ENCODE data around the gene PCSK6.
"Not testable (repeated sequence)": the region's sequence is repeated elsewhere in the genome, so short reads cannot be mapped to it uniquely, and the experiment has no call there.

PCSK6 gene

DNA sequence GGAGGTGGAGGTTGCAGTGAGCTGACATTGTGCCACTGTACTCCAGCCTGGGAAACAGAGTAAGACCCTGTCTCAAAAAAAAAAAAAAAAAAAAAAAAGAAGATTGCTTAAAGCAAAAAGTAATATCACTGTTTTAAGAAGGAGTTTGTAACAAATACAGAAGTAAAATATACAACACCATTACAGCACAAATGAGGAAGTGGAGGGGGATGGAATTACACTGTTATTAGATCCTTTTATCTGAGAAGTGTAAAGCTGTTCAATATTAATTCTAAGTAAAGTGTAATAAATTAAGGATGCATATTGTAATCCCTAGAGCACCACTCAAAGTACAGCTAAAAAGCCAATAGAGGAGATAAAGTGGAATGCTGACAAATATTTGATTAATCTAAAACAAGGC lies 147.5 kb downstream of the PCSK6 start:
- Histone ChIP-seq H3K36me3 (ENCODE audit: control insufficient read depth, insufficient read depth, low read length) (no peaks in the 10 kb centered on the region), H3K4me1 (ENCODE audit: control insufficient read depth, insufficient read depth, low read length) (no peaks in the 10 kb centered on the region), H3K4me3 (ENCODE audit: low read length) (no peak overlapping the region), H3K27me3 (ENCODE audit: control insufficient read depth, insufficient read depth, low read length) (no peaks in the 10 kb centered on the region), H3K9me3 (ENCODE audit: control insufficient read depth, insufficient read depth, low read length) (no peaks in the 10 kb centered on the region), H3K27ac (ENCODE audit: low read length) (no peak overlapping the region)
- no peak for DNase-seq (ENCODE audit: low read depth, low spot score)

DNA sequence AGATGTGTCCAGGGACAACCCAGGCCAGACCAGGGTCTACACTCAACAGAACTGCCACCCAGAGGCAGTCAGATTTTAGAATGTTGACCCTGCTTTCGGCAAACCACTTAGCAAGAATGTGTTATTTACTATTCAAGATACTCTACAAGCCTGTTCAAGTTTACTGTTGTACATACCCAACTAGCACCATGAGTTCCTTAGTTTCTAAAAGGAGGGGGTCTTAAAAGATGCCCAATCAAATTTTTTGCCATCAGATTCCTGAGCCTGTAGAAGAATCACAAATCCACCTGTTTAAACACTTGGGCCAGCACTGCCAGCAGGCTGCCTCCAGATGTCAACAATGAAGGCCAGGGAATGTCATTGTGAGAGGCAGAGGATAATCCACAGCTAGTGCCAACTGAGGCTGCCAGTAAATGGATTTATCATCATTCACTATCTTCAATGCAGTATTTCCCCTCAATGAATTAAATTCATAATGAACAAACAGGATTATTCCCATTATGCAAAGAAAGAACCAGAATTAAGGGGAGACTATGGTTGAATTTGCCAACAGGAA lies 150.9 kb downstream of the PCSK6 start:
- WGBS (ENCODE audit: insufficient coverage, insufficient read length): no CpG with 5 or more reads among the region's 1 CpG
- Histone ChIP-seq H3K27ac (ENCODE audit: low read length) (no peak overlapping the region), H3K36me3 (ENCODE audit: control insufficient read depth, insufficient read depth, low read length) (no peaks in the 10 kb centered on the region), H3K9me3 (ENCODE audit: control insufficient read depth, insufficient read depth, low read length) (no peaks in the 10 kb centered on the region), H3K27me3 (ENCODE audit: control insufficient read depth, insufficient read depth, low read length) (no peaks in the 10 kb centered on the region), H3K4me1 (ENCODE audit: control insufficient read depth, insufficient read depth, low read length) (no peaks in the 10 kb centered on the region), H3K4me3 (ENCODE audit: low read length) (no peak overlapping the region)
- no peak for DNase-seq (ENCODE audit: low read depth, low spot score)

- no peaks in the 10 kb centered on the region for H3K9me3 ChIP-seq (ENCODE audit: control insufficient read depth, insufficient read depth, low read length)
- H3K4me3 ChIP-seq (ENCODE audit: low read length): no peak overlapping the region
- no peaks in the 10 kb centered on the region for H3K4me1 ChIP-seq (ENCODE audit: control insufficient read depth, insufficient read depth, low read length)
- no peak for DNase-seq (ENCODE audit: low read depth, low spot score)
- H3K27ac ChIP-seq (ENCODE audit: low read length): no peak overlapping the region
- no peaks in the 10 kb centered on the region for H3K36me3 ChIP-seq (ENCODE audit: control insufficient read depth, insufficient read depth, low read length)
- no peaks in the 10 kb centered on the region for H3K27me3 ChIP-seq (ENCODE audit: control insufficient read depth, insufficient read depth, low read length)
- WGBS (ENCODE audit: insufficient coverage, insufficient read length): no CpG with 5 or more reads among the region's 7 CpGs
Observed at GRCh38 chr15:101337976-101338375, 151.5 kb downstream of the PCSK6 start.

GRCh38 chr15:101333907-101334789 lies 155.4 kb downstream of the PCSK6 start:
- H3K4me1 ChIP-seq (ENCODE audit: control insufficient read depth, insufficient read depth, low read length); DNase-seq (ENCODE audit: low read depth, low spot score); H3K9me3 ChIP-seq (ENCODE audit: control insufficient read depth, insufficient read depth, low read length); H3K27ac ChIP-seq (ENCODE audit: low read length); H3K4me3 ChIP-seq (ENCODE audit: low read length); H3K27me3 ChIP-seq (ENCODE audit: control insufficient read depth, insufficient read depth, low read length); H3K36me3 ChIP-seq (ENCODE audit: control insufficient read depth, insufficient read depth, low read length): not testable (repeated sequence)
- no CpG with 5 or more reads among the region's 16 CpGs for WGBS (ENCODE audit: insufficient coverage, insufficient read length)

- no CpG with 5 or more reads among the region's 7 CpGs for WGBS (ENCODE audit: insufficient coverage, insufficient read length)
- Histone ChIP-seq H3K4me3 (ENCODE audit: low read length) (no peak overlapping the region), H3K27ac (ENCODE audit: low read length) (no peak overlapping the region), H3K4me1 (ENCODE audit: control insufficient read depth, insufficient read depth, low read length) (no peaks in the 10 kb centered on the region), H3K36me3 (ENCODE audit: control insufficient read depth, insufficient read depth, low read length) (no peaks in the 10 kb centered on the region), H3K27me3 (ENCODE audit: control insufficient read depth, insufficient read depth, low read length) (no peaks in the 10 kb centered on the region), H3K9me3 (ENCODE audit: control insufficient read depth, insufficient read depth, low read length) (no peaks in the 10 kb centered on the region)
- DNase-seq (ENCODE audit: low read depth, low spot score): no peak
Observed at GRCh38 chr15:101332061-101332467, 157.4 kb downstream of the PCSK6 start.

DNA sequence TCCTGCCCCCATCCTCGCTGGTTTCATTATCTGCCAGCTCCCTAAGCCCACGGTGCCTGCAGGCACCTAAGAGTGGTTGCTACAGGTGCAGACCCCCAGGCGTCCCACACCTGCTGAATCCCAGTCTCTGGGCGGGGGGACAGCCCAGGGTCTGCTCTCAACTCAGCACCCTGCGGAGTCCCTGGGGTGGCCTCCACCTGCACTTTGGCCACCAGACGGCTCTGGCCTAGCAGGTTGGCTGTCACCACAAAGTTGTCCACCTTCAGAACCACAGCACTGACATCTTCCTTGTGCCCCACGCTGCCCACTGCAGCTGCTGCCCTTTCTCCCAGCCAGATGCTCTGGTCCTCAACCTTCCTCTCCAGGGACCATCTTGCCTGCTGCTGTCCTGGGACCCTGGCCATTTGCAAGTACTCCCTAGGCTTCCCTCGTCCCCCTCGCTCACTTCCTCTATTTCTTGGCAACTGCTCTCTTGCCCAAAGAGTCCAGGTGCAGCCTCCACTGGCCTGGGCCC lies 159.6 kb downstream of the PCSK6 start:
- no CpG with 5 or more reads among the region's 9 CpGs for WGBS (ENCODE audit: insufficient coverage, insufficient read length)
- Histone ChIP-seq H3K27ac (ENCODE audit: low read length) (no peak overlapping the region), H3K4me1 (ENCODE audit: control insufficient read depth, insufficient read depth, low read length) (no peaks in the 10 kb centered on the region), H3K4me3 (ENCODE audit: low read length) (no peak overlapping the region), H3K36me3 (ENCODE audit: control insufficient read depth, insufficient read depth, low read length) (no peaks in the 10 kb centered on the region), H3K27me3 (ENCODE audit: control insufficient read depth, insufficient read depth, low read length) (no peaks in the 10 kb centered on the region), H3K9me3 (ENCODE audit: control insufficient read depth, insufficient read depth, low read length) (no peaks in the 10 kb centered on the region)
- DNase-seq (ENCODE audit: low read depth, low spot score): no peak

- no peak for DNase-seq (ENCODE audit: low read depth, low spot score)
- no peaks in the 10 kb centered on the region for H3K36me3 ChIP-seq (ENCODE audit: control insufficient read depth, insufficient read depth, low read length)
- no peak overlapping the region for H3K27ac ChIP-seq (ENCODE audit: low read length)
- no peak overlapping the region for H3K4me3 ChIP-seq (ENCODE audit: low read length)
- H3K4me1 ChIP-seq (ENCODE audit: control insufficient read depth, insufficient read depth, low read length): no peaks in the 10 kb centered on the region
- H3K9me3 ChIP-seq (ENCODE audit: control insufficient read depth, insufficient read depth, low read length): no peaks in the 10 kb centered on the region
- WGBS (ENCODE audit: insufficient coverage, insufficient read length): no CpG with 5 or more reads among the region's 14 CpGs
- no peaks in the 10 kb centered on the region for H3K27me3 ChIP-seq (ENCODE audit: control insufficient read depth, insufficient read depth, low read length)
Observed at GRCh38 chr15:101329309-101329863, 160.1 kb downstream of the PCSK6 start.

DNA sequence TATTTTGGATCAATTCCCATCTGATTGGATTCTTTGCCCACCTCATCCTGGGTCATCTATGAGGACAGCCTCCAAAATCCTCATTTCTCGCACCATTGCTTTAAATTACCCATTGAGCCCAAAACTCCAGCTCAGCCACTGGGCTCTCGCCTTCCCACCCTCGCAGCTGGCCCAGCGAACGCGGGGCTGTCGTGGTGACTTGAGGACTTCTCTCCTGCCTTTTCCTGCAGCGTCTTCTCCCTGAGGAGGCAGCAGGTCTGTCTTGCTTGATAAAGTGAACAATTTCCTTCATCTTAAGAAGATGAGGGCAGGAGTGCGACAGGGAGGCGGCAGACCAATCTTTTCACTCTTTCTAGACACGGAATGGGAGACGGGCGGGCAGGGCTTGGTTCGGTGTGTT lies 161.5 kb downstream of the PCSK6 start:
- DNase-seq (ENCODE audit: low read depth, low spot score): no peak
- H3K9me3 ChIP-seq (ENCODE audit: control insufficient read depth, insufficient read depth, low read length): no peaks in the 10 kb centered on the region
- no CpG with 5 or more reads among the region's 14 CpGs for WGBS (ENCODE audit: insufficient coverage, insufficient read length)
- no peaks in the 10 kb centered on the region for H3K36me3 ChIP-seq (ENCODE audit: control insufficient read depth, insufficient read depth, low read length)
- H3K27me3 ChIP-seq (ENCODE audit: control insufficient read depth, insufficient read depth, low read length): no peaks in the 10 kb centered on the region
- H3K27ac ChIP-seq (ENCODE audit: low read length): no peak overlapping the region
- H3K4me1 ChIP-seq (ENCODE audit: control insufficient read depth, insufficient read depth, low read length): no peaks in the 10 kb centered on the region
- H3K4me3 ChIP-seq (ENCODE audit: low read length): no peak overlapping the region

GRCh38 chr15:101327147-101327740 lies 162.3 kb downstream of the PCSK6 start:
- no peak overlapping the region for H3K27ac ChIP-seq (ENCODE audit: low read length)
- no peaks in the 10 kb centered on the region for H3K4me1 ChIP-seq (ENCODE audit: control insufficient read depth, insufficient read depth, low read length)

GRCh38 chr15:101326462-101327146 lies 162.9 kb downstream of the PCSK6 start:
- Histone ChIP-seq H3K27ac (ENCODE audit: low read length) (no peak overlapping the region), H3K4me3 (ENCODE audit: low read length) (no peak overlapping the region), H3K9me3 (ENCODE audit: control insufficient read depth, insufficient read depth, low read length) (no peaks in the 10 kb centered on the region), H3K36me3 (ENCODE audit: control insufficient read depth, insufficient read depth, low read length) (no peaks in the 10 kb centered on the region), H3K4me1 (ENCODE audit: control insufficient read depth, insufficient read depth, low read length) (no peaks in the 10 kb centered on the region), H3K27me3 (ENCODE audit: control insufficient read depth, insufficient read depth, low read length) (no peaks in the 10 kb centered on the region)
- WGBS (ENCODE audit: insufficient coverage, insufficient read length): no CpG with 5 or more reads among the region's 21 CpGs
- no peak for DNase-seq (ENCODE audit: low read depth, low spot score)

More at GRCh38 chr15:101327147-101327740, 162.3 kb downstream of the PCSK6 start:
- DNase-seq (ENCODE audit: low read depth, low spot score): no peak
- Histone ChIP-seq H3K27me3 (ENCODE audit: control insufficient read depth, insufficient read depth, low read length) (no peaks in the 10 kb centered on the region), H3K36me3 (ENCODE audit: control insufficient read depth, insufficient read depth, low read length) (no peaks in the 10 kb centered on the region), H3K4me3 (ENCODE audit: low read length) (no peak overlapping the region), H3K9me3 (ENCODE audit: control insufficient read depth, insufficient read depth, low read length) (no peaks in the 10 kb centered on the region)
- no CpG with 5 or more reads among the region's 17 CpGs for WGBS (ENCODE audit: insufficient coverage, insufficient read length)

Data from iPS DF 6.9 (cell line).